HepG2 (cell line): ENCODE data around the gene MEX3A. TPM values are rescaled to one million over a fixed set of nuclear protein-coding genes. Genes with fewer than 3 reads are reported as not detected.

Experiments used
- ATAC-seq: fragments of 200-7000 bp; cut with Tn5 transposase; 3 replicates; pipeline ENCODE4 v1.9.1; 2020; ENCODE audit warnings: mild to moderate bottlenecking, moderate library complexity
- BruUV-seq: library from RNA; stranded (reverse); fragments of 400-500 nt; replicated peaks from 2 replicates; lab custom pipeline; 2021; lab: Mats Ljungman, UMichigan
- CTCF ChIA-PET: fragments of 300-600 bp; formaldehyde crosslinking; extraction: SDS; loops from one replicate; lab custom pipeline; 2021; ENCODE audit warnings: low total read pairs, inconsistent platforms, low intra/inter-chr PET ratio; lab: Yijun Ruan, JAX
- POLR2A ChIA-PET: fragments of 350-600 bp; sonication (Branson Sonifier 250); formaldehyde crosslinking; loops from one replicate; lab custom pipeline; 2020; ENCODE audit warnings: antibody characterized with exemption, inconsistent platforms; lab: Yijun Ruan, JAX
- DNase-seq: peaks from one replicate; pipeline ENCODE4 v3.0.0-alpha.2; 2015; ENCODE audit warnings: low spot score
- FAIRE-seq: peaks from 3 replicates; lab custom pipeline; 2011; peaks lifted over from hg19 to GRCh38; lab: Jason Lieb, UNC
- H2AFZ ChIP-seq: one replicate; pipeline ENCODE4 v1.6.1; 2011; ENCODE audit warnings: low read length, inconsistent platforms
- H3K27ac ChIP-seq: fragments of 300-600 bp; 3 replicates; pipeline ENCODE4 v1.8.0; 2011; ENCODE audit warnings: mixed run types, mild to moderate bottlenecking, mixed read lengths, low read length, inconsistent platforms; ENCODE audit not compliant: insufficient read depth; ENCODE audit errors: extremely low read length
- H3K27me3 ChIP-seq, 2 experiments: fragments of 200-600 bp in 1 of 2; 2 replicates in 1 of 2; 3 replicates in 1 of 2; pipeline versions ENCODE4 v1.6.0 to v1.8.0; 2011; ENCODE audit warnings: low read length in 2 of 2, mild to moderate bottlenecking in 2 of 2, moderate library complexity in 2 of 2, inconsistent platforms in 1 of 2; ENCODE audit not compliant: insufficient read depth in 2 of 2, control insufficient read depth in 1 of 2
- H3K36me3 ChIP-seq, 2 experiments: fragments of 200-600 bp in 1 of 2; replicated peaks in 1 of 2; 2 replicates in 1 of 2; 3 replicates in 1 of 2; pipeline versions ENCODE4 v1.5.1 to v1.8.0; 2011; ENCODE audit warnings: low read length in 2 of 2, inconsistent platforms in 1 of 2; ENCODE audit not compliant: insufficient read depth in 2 of 2, control insufficient read depth in 1 of 2
- H3K4me1 ChIP-seq: 2 replicates; pipeline ENCODE4 v1.5.1; 2012; ENCODE audit warnings: low read length, inconsistent platforms; ENCODE audit not compliant: insufficient read depth
- H3K4me2 ChIP-seq: 2 replicates; pipeline ENCODE4 v1.6.0; 2011; ENCODE audit warnings: low read depth, low read length, inconsistent platforms
- H3K4me3 ChIP-seq, 3 experiments: fragments of 200-600 bp in 1 of 3; sonication (generic), shearing (Covaris generic) in 1 of 3; replicated peaks in 1 of 3; 2 replicates each; pipeline ENCODE4 v1.5.1; 2011 to 2016; ENCODE audit warnings: low read length in 3 of 3, inconsistent platforms in 2 of 3, low read depth in 2 of 3, mild to moderate bottlenecking in 2 of 3, control low read depth in 1 of 3, mixed read lengths in 1 of 3; ENCODE audit not compliant: insufficient read depth in 1 of 3
- H3K79me2 ChIP-seq: one replicate; pipeline ENCODE4 v1.6.1; 2011; ENCODE audit warnings: low read length, inconsistent platforms; ENCODE audit not compliant: insufficient read depth
- H3K9ac ChIP-seq: 2 replicates; pipeline ENCODE4 v1.6.0; 2011; ENCODE audit warnings: mild to moderate bottlenecking, low read depth, low read length, inconsistent platforms; ENCODE audit not compliant: insufficient read depth
- H3K9me3 ChIP-seq: 2 replicates; pipeline ENCODE4 v1.5.1; 2012; ENCODE audit warnings: mild to moderate bottlenecking, low read length
- H4K20me1 ChIP-seq: 2 replicates; pipeline ENCODE4 v1.6.0; 2011; ENCODE audit warnings: inconsistent platforms, mild to moderate bottlenecking, low read length, moderate library complexity; ENCODE audit not compliant: insufficient read depth
- AKAP8 ChIP-seq: sonication (generic); formaldehyde crosslinking; IDR thresholded peaks from 2 replicates; pipeline ENCODE4 v1.5.1; 2020; ENCODE audit warnings: mild to moderate bottlenecking, missing genetic modification reagents
- ARHGAP35 ChIP-seq: sonication (generic); formaldehyde crosslinking; IDR thresholded peaks from 2 replicates; pipeline ENCODE4 v1.9.0; 2022; ENCODE audit warnings: mild to moderate bottlenecking, inconsistent platforms, moderate library complexity, missing genetic modification reagents, borderline replicate concordance
- MED1 ChIP-seq: sonication (generic); formaldehyde crosslinking; IDR thresholded peaks from 2 replicates; pipeline ENCODE4 v1.4.0; 2020; ENCODE audit warnings: missing genetic modification reagents
- ZFAT ChIP-seq: sonication (generic); formaldehyde crosslinking; conservative IDR thresholded peaks from 2 replicates; pipeline ENCODE4 v1.8.1; 2023; ENCODE audit warnings: missing genetic modification reagents, inconsistent platforms
- WGBS: methylation state at CpG from one replicate; pipeline ENCODE4 v1.1.6; 2017; ENCODE audit warnings: low lambda C conversion rate; 5-methylcytosine and 5-hydroxymethylcytosine counted together
- in situ Hi-C: cut with HindIII; loops from 2 replicates; pipeline ENCODE4 v1.10.0; 2017; ENCODE audit warnings: low pct_unique_long_range_greater_than_20kb; ENCODE audit not compliant: extremely low pct_ligation_motif_present
- intact Hi-C: fragments of 100-400 bp; cut with micrococcal nuclease; formaldehyde crosslinking; loops from one replicate; pipeline ENCODE4 v1.10.0; 2022; ENCODE audit not compliant: unreplicated experiment
- polyA plus RNA-seq, 8 experiments: library from polyadenylated mRNA; depleted of rRNA in 3 of 8; stranded (reverse) in 7 of 8; unstranded in 1 of 8; fragments of >200 nt; fragmentation: Illumina TruSeq in 4 of 8; extraction: Trizol in 4 of 8; gene quantifications; 2 replicates each; pipeline versions ENCODE4 v1.2.1 to v1.2.3, GENCODE V29; 2011 to 2016; ENCODE audit warnings: low read depth in 4 of 8, missing spikeins in 1 of 8, mixed read lengths in 1 of 8; ENCODE audit not compliant: insufficient read depth in 1 of 8
- total RNA-seq, 5 experiments: library from RNA; depleted of rRNA; stranded (reverse); fragments of >200 nt; fragmentation: Illumina TruSeq; extraction: Trizol; gene quantifications; 2 replicates each; pipeline ENCODE4 v1.2.3, GENCODE V29; 2016; ENCODE audit warnings: low read depth in 1 of 5
- TF ChIP-seq, protein P1 (sequence below): sonication (generic); formaldehyde crosslinking; IDR thresholded peaks from 2 replicates; pipeline ENCODE4 v1.5.1; 2020; ENCODE audit warnings: mild to moderate bottlenecking, missing genetic modification reagents

The MEX3A gene
- total and polyA plus RNA-seq, 2 of the 13 experiments (the other 11 are each of a cell fraction or from before 2014, with no cell fraction given): 7.6 to 9.1 TPM

- TF ChIP-seq, protein P1, sequence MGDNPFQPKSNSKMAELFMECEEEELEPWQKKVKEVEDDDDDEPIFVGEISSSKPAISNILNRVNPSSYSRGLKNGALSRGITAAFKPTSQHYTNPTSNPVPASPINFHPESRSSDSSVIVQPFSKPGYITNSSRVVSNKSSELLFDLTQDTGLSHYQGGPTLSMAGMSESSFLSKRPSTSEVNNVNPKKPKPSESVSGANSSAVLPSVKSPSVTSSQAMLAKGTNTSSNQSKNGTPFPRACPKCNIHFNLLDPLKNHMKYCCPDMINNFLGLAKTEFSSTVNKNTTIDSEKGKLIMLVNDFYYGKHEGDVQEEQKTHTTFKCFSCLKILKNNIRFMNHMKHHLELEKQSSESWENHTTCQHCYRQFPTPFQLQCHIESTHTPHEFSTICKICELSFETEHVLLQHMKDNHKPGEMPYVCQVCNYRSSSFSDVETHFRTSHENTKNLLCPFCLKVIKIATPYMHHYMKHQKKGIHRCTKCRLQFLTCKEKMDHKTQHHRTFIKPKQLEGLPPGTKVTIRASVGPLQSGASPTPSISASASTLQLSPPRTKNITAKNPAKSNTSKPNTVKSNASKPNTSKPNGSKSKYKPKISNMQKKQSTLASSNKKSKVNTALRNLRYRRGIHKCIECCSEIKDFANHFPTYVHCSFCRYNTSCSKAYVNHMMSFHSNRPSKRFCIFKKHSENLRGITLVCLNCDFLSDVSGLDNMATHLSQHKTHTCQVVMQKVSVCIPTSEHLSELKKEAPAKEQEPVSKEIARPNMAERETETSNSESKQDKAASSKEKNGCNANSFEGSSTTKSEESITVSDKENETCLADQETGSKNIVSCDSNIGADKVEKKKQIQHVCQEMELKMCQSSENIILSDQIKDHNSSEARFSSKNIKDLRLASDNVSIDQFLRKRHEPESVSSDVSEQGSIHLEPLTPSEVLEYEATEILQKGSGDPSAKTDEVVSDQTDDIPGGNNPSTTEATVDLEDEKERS (CRISPR knock-in tag): no peak
- TF ChIP-seq ARHGAP35 (CRISPR knock-in tag) (no peak), ZFAT (no peak)
Observed at GRCh38 chr1:156098784-156099183, 16.5 kb upstream of the MEX3A start (continued).

DNA sequence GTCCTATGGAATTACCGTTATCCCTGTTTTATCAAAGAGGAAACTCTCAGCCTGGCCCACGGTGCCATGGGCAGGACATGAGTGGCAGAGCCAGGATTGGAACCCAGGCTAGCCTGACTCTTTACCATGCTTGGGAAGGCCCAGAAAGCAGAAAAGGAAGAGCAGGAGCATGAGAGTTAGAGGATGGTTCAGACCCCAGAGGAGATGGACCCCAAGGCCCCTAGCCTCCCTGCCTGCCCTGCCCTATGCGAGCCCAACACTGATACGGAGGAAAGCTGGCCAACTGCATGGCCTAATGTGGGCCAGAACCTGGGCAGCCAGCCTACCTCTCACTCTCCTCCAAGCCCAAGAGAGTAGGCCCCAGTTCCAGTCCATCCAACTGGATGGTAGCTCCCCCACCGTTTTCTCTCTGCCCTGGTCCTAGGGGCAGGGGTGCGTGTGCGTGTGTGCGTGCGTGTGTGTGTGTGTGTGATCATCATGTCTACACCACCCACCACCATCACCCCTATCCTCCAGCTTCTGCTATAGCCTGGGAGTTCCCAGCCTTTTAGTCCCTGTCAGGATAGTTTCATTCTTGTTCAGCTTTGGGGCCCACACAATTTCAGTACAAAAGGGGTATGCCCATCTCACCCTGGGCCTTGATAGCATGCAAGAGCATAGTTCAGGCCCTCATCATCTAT, 15.4 kb upstream of the MEX3A start:
- ChIA-PET POLR2A (interaction anchor here (0.8 to 11.0 kb wide), 7 partner anchors 7 to 31 kb away, joined by 3 to 113 read pairs (median 11); partner anchors contain the start of gene LMNA), CTCF (interaction anchor here (5.0 kb wide), 1 partner anchor 33 kb away, joined by 92 read pairs; no protein-coding TSS in a partner anchor)
- FAIRE-seq: no peak
- peaks cover 2% of the 10 kb centered on the region in 2 experiments; a peak in 1 of 5 replicates for H3K36me3 ChIP-seq
- no peak overlapping the region for H2AFZ ChIP-seq
- TF ChIP-seq AKAP8 (CRISPR knock-in tag) (peak; percentile 58; the same call in 1 of the 2 replicates), MED1 (CRISPR knock-in tag) (no peak)
- no TSS peak for BruUV-seq
- H3K4me2 ChIP-seq: no peak overlapping the region
- no peak overlapping the region for H3K27ac ChIP-seq
- no peaks in the 10 kb centered on the region for H3K27me3 ChIP-seq
- no peak overlapping the region for H3K9ac ChIP-seq
- H4K20me1 ChIP-seq: no peaks in the 10 kb centered on the region
- peaks cover 69% of the 10 kb centered on the region for H3K4me1 ChIP-seq
- no peak overlapping the region for H3K4me3 ChIP-seq
- H3K9me3 ChIP-seq: no peaks in the 10 kb centered on the region
- no peaks in the 10 kb centered on the region for H3K79me2 ChIP-seq
- intact Hi-C loops: no loop called here
- no peak for DNase-seq
- in situ Hi-C loops: loop anchor here (5.0 kb wide), 1 partner anchor 35 kb away; no protein-coding TSS in a partner anchor
- WGBS: 96% methylated on average over 7 of the region's 9 CpGs
- no peak for ATAC-seq
